ENCODE measurements around the gene POU2AF3.

GRCh38 chr11:111348147-111348546 lies 49.8 kb downstream of the POU2AF3 start:
- TF ChIP-seq CTCF (IDR thresholded peaks at IDR 0.05) (no peak), EZH2 (IDR thresholded peaks at IDR 0.05) (no peak), EZH2phosphoT487 (IDR thresholded peaks at IDR 0.05) (no peak)

All from neural progenitor cell (in vitro differentiated cells).